Neural cell (in vitro differentiated cells): ENCODE results near the gene SPTSSB.

Experiments
- CTCF ChIP-seq: fragments of 450-650 bp; IDR thresholded peaks from 2 replicates; pipeline ENCODE4 v1.5.1; 2014; ENCODE audit warnings: antibody characterized with exemption, mild to moderate bottlenecking, moderate library complexity; ENCODE audit not compliant: poor library complexity, severe bottlenecking
- EP300 ChIP-seq: fragments of 450-650 bp; conservative IDR thresholded peaks from 2 replicates; pipeline ENCODE4 v1.6.1; 2014; ENCODE audit warnings: antibody characterized with exemption, mild to moderate bottlenecking, moderate library complexity; ENCODE audit not compliant: poor library complexity, severe bottlenecking
- EZH2 ChIP-seq: fragments of 200-600, 300-800 bp; shearing (Covaris generic), sonication (generic); IDR thresholded peaks from 2 replicates; pipeline ENCODE4 v1.6.1; 2014; ENCODE audit warnings: antibody characterized with exemption, low read length, borderline replicate concordance, mild to moderate bottlenecking; ENCODE audit not compliant: insufficient read depth, poor library complexity, severe bottlenecking
- POLR2AphosphoS5 ChIP-seq: IDR thresholded peaks from 2 replicates; pipeline ENCODE4 v1.6.1; 2012
- RAD21 ChIP-seq: fragments of 450-650 bp; conservative IDR thresholded peaks from 2 replicates; pipeline ENCODE4 v1.6.1; 2014; ENCODE audit warnings: antibody characterized with exemption, mild to moderate bottlenecking, moderate library complexity
- SMC3 ChIP-seq: fragments of 450-650 bp; conservative IDR thresholded peaks from 2 replicates; pipeline ENCODE4 v1.6.1; 2014; ENCODE audit warnings: antibody characterized with exemption, mild to moderate bottlenecking, moderate library complexity; ENCODE audit not compliant: poor library complexity
- TAF1 ChIP-seq: IDR thresholded peaks from 2 replicates; pipeline ENCODE4 v1.6.1; 2012; ENCODE audit warnings: low read depth

GRCh38 chr3:161358488-161358887 is 12.8 kb downstream of the SPTSSB start:
- TF ChIP-seq EP300 (no peak), CTCF (no peak), SMC3 (no peak), TAF1 (no peak), EZH2 (no peak), RAD21 (no peak), POLR2AphosphoS5 (no peak)
